HG03097 (cell line): ENCODE results near the gene SNTG2.
"Not testable (repeated sequence)": the region's sequence is repeated elsewhere in the genome, so short reads cannot be mapped to it uniquely, and the experiment has no call there.

Experiments
- ATAC-seq: cut with Tn5 transposase; IDR thresholded peaks from one replicate; pipeline ENCODE4 v1.9.1; 2021; ENCODE audit not compliant: unreplicated experiment, low FRiP score

SNTG2 gene

GRCh38 chr2:1226766-1227165 is 276.1 kb downstream of the SNTG2 start:
- no peak for ATAC-seq

GRCh38 chr2:1227274-1227900 is 276.7 kb downstream of the SNTG2 start:
- no peak for ATAC-seq

GRCh38 chr2:1229596-1229995 is 278.9 kb downstream of the SNTG2 start:
- ATAC-seq, result not testable (repeated sequence)

- ATAC-seq, result no peak
Observed at GRCh38 chr2:1230155-1230893, 279.7 kb downstream of the SNTG2 start.

- ATAC-seq, result no peak
Observed at GRCh38 chr2:1231466-1232063, 280.9 kb downstream of the SNTG2 start.

GRCh38 chr2:1233281-1233680 is 282.6 kb downstream of the SNTG2 start:
- ATAC-seq, result no peak

GRCh38 chr2:1234731-1235308 is 284.2 kb downstream of the SNTG2 start:
- no peak for ATAC-seq

GRCh38 chr2:1235806-1236205 is 285.2 kb downstream of the SNTG2 start:
- ATAC-seq, result no peak

- ATAC-seq, result no peak
Observed at GRCh38 chr2:1236606-1237005, 286.0 kb downstream of the SNTG2 start.

GRCh38 chr2:1237783-1238182 is 287.1 kb downstream of the SNTG2 start:
- no peak for ATAC-seq

- ATAC-seq, result no peak
Observed at GRCh38 chr2:1238598-1239138, 288.0 kb downstream of the SNTG2 start.

- ATAC-seq, result no peak
Observed at GRCh38 chr2:1245193-1245592, 294.5 kb downstream of the SNTG2 start.

- ATAC-seq, result no peak
Observed at GRCh38 chr2:1246239-1246638, 295.6 kb downstream of the SNTG2 start.

- no peak for ATAC-seq
Observed at GRCh38 chr2:1246991-1247390, 296.3 kb downstream of the SNTG2 start.

- ATAC-seq, result no peak
Observed at GRCh38 chr2:1248187-1248586, 297.5 kb downstream of the SNTG2 start.

- ATAC-seq, result no peak
Observed at GRCh38 chr2:1249897-1250687, 299.4 kb downstream of the SNTG2 start.

- ATAC-seq, result no peak
Observed at GRCh38 chr2:1251520-1251919, 300.9 kb downstream of the SNTG2 start.

- no peak for ATAC-seq
Observed at GRCh38 chr2:1253629-1254028, 303.0 kb downstream of the SNTG2 start.

GRCh38 chr2:1254662-1255343 is 304.2 kb downstream of the SNTG2 start:
- no peak for ATAC-seq
